BLaER1 treated with 17β-estradiol and CSF1 and Interleukin-3, amounts not matched to agents 10 nM and 100 nM (cell line): ENCODE measurements around the gene FRMPD3.
"Not testable (repeated sequence)": the region's sequence is repeated elsewhere in the genome, so short reads cannot be mapped to it uniquely, and the experiment has no call there.

Experiments
- H3K27ac ChIP-seq, 11 experiments: shearing (Covaris generic); formaldehyde crosslinking; 2 replicates each; pipeline ENCODE4 v1.8.1; 2022
- H3K27me3 ChIP-seq, 11 experiments: shearing (Covaris generic); formaldehyde crosslinking; 2 replicates each; pipeline ENCODE4 v1.8.1; 2022
- H3K36me3 ChIP-seq, 11 experiments: shearing (Covaris generic); formaldehyde crosslinking; 2 replicates each; pipeline ENCODE4 v1.8.1; 2022
- H3K4me1 ChIP-seq, 10 experiments: shearing (Covaris generic); formaldehyde crosslinking; 2 replicates each; pipeline ENCODE4 v1.8.1; 2022
- H3K4me2 ChIP-seq, 11 experiments: shearing (Covaris generic); formaldehyde crosslinking; 2 replicates each; pipeline ENCODE4 v1.8.1; 2022
- H3K4me3 ChIP-seq, 10 experiments: shearing (Covaris generic); formaldehyde crosslinking; 2 replicates each; pipeline ENCODE4 v1.8.1; 2022
- H3K9ac ChIP-seq, 11 experiments: shearing (Covaris generic); formaldehyde crosslinking; 2 replicates each; pipeline ENCODE4 v1.8.1; 2022
- H3K9me3 ChIP-seq, 11 experiments: shearing (Covaris generic); formaldehyde crosslinking; replicated peaks in 1 of 11; 2 replicates each; pipeline ENCODE4 v1.8.1; 2022
- H4K20me1 ChIP-seq, 11 experiments: shearing (Covaris generic); formaldehyde crosslinking; 2 replicates each; pipeline ENCODE4 v1.8.1; 2022
- Cebpa-rat ChIP-seq, 11 experiments: shearing (Covaris generic); IDR thresholded peaks; 2 replicates each; pipeline ENCODE4 v1.8.1; 2022

FRMPD3 gene

GRCh38 chrX:107467271-107467670 is 17.8 kb downstream of the FRMPD3 start:
- no peak overlapping the region for H3K27ac ChIP-seq
- no peaks in the 10 kb centered on the region for H3K4me1 ChIP-seq
- H4K20me1 ChIP-seq: 0 out of 22 replicates have a peak, but pooled peaks cover 0 to 3% (median 0%) of the 10 kb centered on the region in 11 experiments
- H3K4me3 ChIP-seq: no peak overlapping the region
- H3K4me2 ChIP-seq: no peak overlapping the region
- no peak for TF ChIP-seq Cebpa-rat (IDR thresholded peaks at IDR 0.05)
- H3K9me3 ChIP-seq: peaks cover 0 to 8% (median 0%) of the 10 kb centered on the region in 11 experiments; a peak in 2 of 22 replicates
- no peaks in the 10 kb centered on the region for H3K36me3 ChIP-seq
- H3K27me3 ChIP-seq: peaks cover 73 to 95% (median 90%) of the 10 kb centered on the region in 11 experiments
- no peak overlapping the region for H3K9ac ChIP-seq

- Histone ChIP-seq H3K9me3 (peaks cover 0 to 8% (median 0%) of the 10 kb centered on the region in 11 experiments; a peak in 2 of 22 replicates), H3K27ac (no peak overlapping the region), H3K36me3 (no peaks in the 10 kb centered on the region), H4K20me1 (0 out of 22 replicates have a peak, but pooled peaks cover 0 to 3% (median 0%) of the 10 kb centered on the region in 11 experiments), H3K4me2 (no peak overlapping the region), H3K4me1 (no peaks in the 10 kb centered on the region), H3K9ac (no peak overlapping the region), H3K27me3 (peaks cover 64 to 95% (median 89%) of the 10 kb centered on the region in 11 experiments), H3K4me3 (no peak overlapping the region)
- TF ChIP-seq Cebpa-rat (IDR thresholded peaks at IDR 0.05): no peak
Observed at GRCh38 chrX:107470198-107470597, 20.7 kb downstream of the FRMPD3 start.

- no peak overlapping the region for H3K9ac ChIP-seq
- H3K4me1 ChIP-seq: no peaks in the 10 kb centered on the region
- H3K9me3 ChIP-seq: peaks cover 0 to 8% (median 0%) of the 10 kb centered on the region in 11 experiments; a peak in 2 of 22 replicates
- no peaks in the 10 kb centered on the region for H3K36me3 ChIP-seq
- no peak overlapping the region for H3K4me3 ChIP-seq
- H4K20me1 ChIP-seq: 0 out of 22 replicates have a peak, but pooled peaks cover 0 to 3% (median 0%) of the 10 kb centered on the region in 11 experiments
- H3K27me3 ChIP-seq: peaks cover 64 to 95% (median 89%) of the 10 kb centered on the region in 11 experiments
- H3K4me2 ChIP-seq: no peak overlapping the region
- no peak overlapping the region for H3K27ac ChIP-seq
- no peak for TF ChIP-seq Cebpa-rat (IDR thresholded peaks at IDR 0.05)
Observed at GRCh38 chrX:107470971-107471370, 21.5 kb downstream of the FRMPD3 start.

GRCh38 chrX:107471420-107471819 is 22.0 kb downstream of the FRMPD3 start:
- not testable (repeated sequence) for H3K36me3 ChIP-seq, H3K4me1 ChIP-seq, H3K9me3 ChIP-seq

GRCh38 chrX:107477406-107477805 is 28.0 kb downstream of the FRMPD3 start:
- Histone ChIP-seq H3K36me3 (no peaks in the 10 kb centered on the region), H3K27ac (no peak overlapping the region), H3K27me3 (peaks cover 85 to 100% (median 99%) of the 10 kb centered on the region in 11 experiments), H3K9ac (no peak overlapping the region), H4K20me1 (no peaks in the 10 kb centered on the region; a peak in 1 of 22 replicates), H3K4me2 (no peak overlapping the region), H3K9me3 (no peaks in the 10 kb centered on the region), H3K4me1 (no peaks in the 10 kb centered on the region), H3K4me3 (no peak overlapping the region)
- TF ChIP-seq Cebpa-rat (IDR thresholded peaks at IDR 0.05): no peak

More at GRCh38 chrX:107471420-107471819, 22.0 kb downstream of the FRMPD3 start:
- H3K27me3 ChIP-seq: peaks cover 63 to 95% (median 89%) of the 10 kb centered on the region in 11 experiments
- not testable (repeated sequence) for H3K4me2 ChIP-seq, H3K4me3 ChIP-seq, H4K20me1 ChIP-seq, H3K9ac ChIP-seq, H3K27ac ChIP-seq

- Histone ChIP-seq H3K4me2 (no peak overlapping the region), H3K9ac (no peak overlapping the region), H3K27ac (no peak overlapping the region), H3K27me3 (peaks cover 91 to 100% (median 98%) of the 10 kb centered on the region in 11 experiments), H3K4me3 (no peak overlapping the region), H4K20me1 (no peaks in the 10 kb centered on the region; a peak in 2 of 22 replicates), H3K36me3 (no peaks in the 10 kb centered on the region), H3K9me3 (no peaks in the 10 kb centered on the region), H3K4me1 (peaks cover 0 to 9% (median 2%) of the 10 kb centered on the region in 10 experiments; a peak in 5 of 20 replicates)
- no peak for TF ChIP-seq Cebpa-rat (IDR thresholded peaks at IDR 0.05)
Observed at GRCh38 chrX:107480272-107480671, 30.8 kb downstream of the FRMPD3 start.

GRCh38 chrX:107482046-107482445 is 32.6 kb downstream of the FRMPD3 start:
- Histone ChIP-seq H3K4me2 (no peak overlapping the region), H3K9ac (no peak overlapping the region), H3K36me3 (no peaks in the 10 kb centered on the region), H3K27ac (no peak overlapping the region), H3K9me3 (no peaks in the 10 kb centered on the region), H3K4me3 (no peak overlapping the region), H4K20me1 (no peaks in the 10 kb centered on the region; a peak in 2 of 22 replicates), H3K27me3 (peaks cover 78 to 100% (median 98%) of the 10 kb centered on the region in 11 experiments), H3K4me1 (peaks cover 0 to 9% (median 2%) of the 10 kb centered on the region in 10 experiments; a peak in 5 of 20 replicates)
- TF ChIP-seq Cebpa-rat (IDR thresholded peaks at IDR 0.05): no peak

GRCh38 chrX:107484002-107484726 is 34.7 kb downstream of the FRMPD3 start:
- Histone ChIP-seq H3K4me2 (peak overlapping the region in 4 of 11 experiments; percentile 2 to 29 (median 27); a peak in 5 of 22 replicates), H3K27ac (no peak overlapping the region), H3K4me1 (peaks cover 0 to 9% (median 2%) of the 10 kb centered on the region in 10 experiments; a peak in 5 of 20 replicates), H3K9ac (no peak overlapping the region), H3K4me3 (no peak overlapping the region), H3K36me3 (no peaks in the 10 kb centered on the region), H3K27me3 (peaks cover 69 to 94% (median 91%) of the 10 kb centered on the region in 11 experiments), H4K20me1 (no peaks in the 10 kb centered on the region; a peak in 1 of 22 replicates), H3K9me3 (no peaks in the 10 kb centered on the region)
- no peak for TF ChIP-seq Cebpa-rat (IDR thresholded peaks at IDR 0.05)

GRCh38 chrX:107485013-107485412 is 35.6 kb downstream of the FRMPD3 start:
- Histone ChIP-seq H3K4me2 (peak overlapping the region in 3 of 11 experiments; percentile 26 to 29 (median 28); a peak in 2 of 22 replicates), H3K4me1 (peaks cover 0 to 9% (median 2%) of the 10 kb centered on the region in 10 experiments; a peak in 5 of 20 replicates), H3K36me3 (no peaks in the 10 kb centered on the region), H3K9me3 (no peaks in the 10 kb centered on the region), H3K27me3 (peaks cover 60 to 86% (median 83%) of the 10 kb centered on the region in 11 experiments), H3K27ac (no peak overlapping the region), H3K9ac (no peak overlapping the region), H3K4me3 (no peak overlapping the region), H4K20me1 (no peaks in the 10 kb centered on the region; a peak in 1 of 22 replicates)
- no peak for TF ChIP-seq Cebpa-rat (IDR thresholded peaks at IDR 0.05)
